ENCODE measurements around the gene SPRY1. TPM values are rescaled to one million over a fixed set of nuclear protein-coding genes. Genes with fewer than 3 reads are reported as not detected.

SPRY1 gene
- total RNA-seq, 6 experiments from 2014 or later: 9.3 to 16.1 (median 14.3) TPM

GRCh38 chr4:123398853-123399626 is 2.4 kb downstream of the SPRY1 start:
- Histone ChIP-seq H3K4me3 (peak overlapping the region; percentile 65 to 72 (median 71)), H3K36me3 (peaks cover 0 to 9% (median 0%) of the 10 kb centered on the region in 4 donors), H3K27me3 (no peaks in the 10 kb centered on the region), H3K27ac (peak overlapping the region; percentile 82 to 91 (median 87)), H3K4me1 (peaks cover 0 to 5% (median 0%) of the 10 kb centered on the region in 4 donors), H3K9me3 (no peaks in the 10 kb centered on the region)
- intact Hi-C loops (cut with DNase I): no loop called here
- peak; percentile 57 to 67 (median 62) for DNase-seq
- peak; percentile 33 to 46 (median 37) for ATAC-seq
- 0% methylated on average over 16 of the region's 41 CpGs for WGBS (ENCODE audit: insufficient coverage, low coverage, low lambda C conversion rate, missing lambda C conversion rate)
- TF ChIP-seq CTCF (IDR thresholded peaks at IDR 0.05) (peak in 2 of 4 donors; percentile 17 to 36), POLR2A (IDR thresholded peaks at IDR 0.05) (no peak)

- Histone ChIP-seq H3K27me3 (no peaks in the 10 kb centered on the region), H3K36me3 (peaks cover 0 to 9% (median 0%) of the 10 kb centered on the region in 4 donors), H3K4me1 (peaks cover 0 to 5% (median 0%) of the 10 kb centered on the region in 4 donors), H3K9me3 (no peaks in the 10 kb centered on the region), H3K27ac (peak overlapping the region; percentile 82 to 91 (median 87)), H3K4me3 (peak overlapping the region; percentile 65 to 72 (median 71))
- WGBS (ENCODE audit: insufficient coverage, low coverage, low lambda C conversion rate, missing lambda C conversion rate): 17% methylated on average over 22 of the region's 22 CpGs
- ATAC-seq: no peak
- DNase-seq: no peak
- peak in 1 of 4 donors; percentile 0 for TF ChIP-seq CTCF (IDR thresholded peaks at IDR 0.05)
- TF ChIP-seq POLR2A (IDR thresholded peaks at IDR 0.05): no peak
- intact Hi-C loops (cut with DNase I): no loop called here
Observed at GRCh38 chr4:123399627-123400358, 3.2 kb downstream of the SPRY1 start.

GRCh38 chr4:123401271-123402120 is 4.9 kb downstream of the SPRY1 start:
- TF ChIP-seq POLR2A (IDR thresholded peaks at IDR 0.05): no peak
- no peak for TF ChIP-seq CTCF (IDR thresholded peaks at IDR 0.05)
- intact Hi-C loops (cut with DNase I): no loop called here
- H3K27me3 ChIP-seq: no peaks in the 10 kb centered on the region
- H3K4me1 ChIP-seq: peaks cover 0 to 5% (median 0%) of the 10 kb centered on the region in 4 donors
- H3K36me3 ChIP-seq: peaks cover 0 to 9% (median 0%) of the 10 kb centered on the region in 4 donors
- H3K9me3 ChIP-seq: no peaks in the 10 kb centered on the region
- DNase-seq (no peak), ATAC-seq (no peak)
- H3K27ac ChIP-seq: peak overlapping the region in 2 of 3 donors; percentile 87 to 91
- WGBS (ENCODE audit: insufficient coverage, low coverage, low lambda C conversion rate, missing lambda C conversion rate): 65% methylated on average over 8 of the region's 9 CpGs
- peak overlapping the region in 2 of 3 donors; percentile 71 to 72 for H3K4me3 ChIP-seq

- no peaks in the 10 kb centered on the region for H3K27me3 ChIP-seq
- intact Hi-C loops (cut with DNase I): no loop called here
- H3K4me1 ChIP-seq: peaks cover 0 to 5% (median 0%) of the 10 kb centered on the region in 4 donors
- H3K4me3 ChIP-seq: peak overlapping the region in 1 of 3 donors; percentile 11
- 86% methylated on average over 1 of the region's 3 CpGs for WGBS (ENCODE audit: insufficient coverage, low coverage, low lambda C conversion rate, missing lambda C conversion rate)
- H3K36me3 ChIP-seq: peaks cover 0 to 9% (median 0%) of the 10 kb centered on the region in 4 donors
- DNase-seq (no peak), ATAC-seq (no peak)
- H3K9me3 ChIP-seq: no peaks in the 10 kb centered on the region
- H3K27ac ChIP-seq: peak overlapping the region in 1 of 3 donors; percentile 91
- no peak for TF ChIP-seq CTCF (IDR thresholded peaks at IDR 0.05)
- TF ChIP-seq POLR2A (IDR thresholded peaks at IDR 0.05): no peak
Observed at GRCh38 chr4:123402121-123402465, 5.5 kb downstream of the SPRY1 start.
